K562 (cell line): Measurements from ENCODE around the gene TRIP10. TPM values are rescaled to one million over a fixed set of nuclear protein-coding genes. Genes with fewer than 3 reads are reported as not detected.

Experiments used
- ASH1L ChIP-seq: fragments of 450-650 bp; IDR thresholded peaks from 2 replicates; pipeline ENCODE4 v1.6.1; 2018; ENCODE audit warnings: borderline replicate concordance, mild to moderate bottlenecking, low read depth; ENCODE audit not compliant: partially characterized antibody
- CBFA2T3 ChIP-seq: fragments of 450-650 bp; IDR thresholded peaks from 2 replicates; pipeline ENCODE4 v1.6.1; 2017
- EP300 ChIP-seq: IDR thresholded peaks from 2 replicates; pipeline ENCODE4 v1.6.1; 2012; ENCODE audit warnings: low read length, improper control_type of control experiment
- FOXP1 ChIP-seq: sonication (generic); formaldehyde crosslinking; IDR thresholded peaks from 2 replicates; pipeline ENCODE4 v1.8.0; 2022; ENCODE audit warnings: mild to moderate bottlenecking, missing genetic modification reagents
- MEF2D ChIP-seq: conservative IDR thresholded peaks from 2 replicates; pipeline ENCODE4 v1.6.1; 2016; ENCODE audit warnings: low read depth, missing genetic modification characterization, missing compliant biosample characterization
- MTA1 ChIP-seq: fragments of 450-650 bp; IDR thresholded peaks from 2 replicates; pipeline ENCODE4 v1.6.1; 2017; ENCODE audit warnings: borderline replicate concordance
- MTA3 ChIP-seq: fragments of 450-650 bp; formaldehyde crosslinking; IDR thresholded peaks from 2 replicates; pipeline ENCODE4 v1.6.1; 2017; ENCODE audit warnings: mild to moderate bottlenecking, borderline replicate concordance
- NFE2 ChIP-seq: IDR thresholded peaks from 2 replicates; pipeline ENCODE4 v1.6.1; 2014; ENCODE audit warnings: antibody characterized with exemption, low read depth
- PCBP2 ChIP-seq: fragments of 200-400 bp; formaldehyde crosslinking; IDR thresholded peaks from 2 replicates; pipeline ENCODE4 v1.6.1; 2018; ENCODE audit warnings: low read length, low read depth, mild to moderate bottlenecking, moderate library complexity; ENCODE audit not compliant: poor library complexity, severe bottlenecking
- SIN3A ChIP-seq, 2 experiments: fragments of 150-350 bp in 1 of 2; IDR thresholded peaks; 2 replicates each; pipeline ENCODE4 v1.6.1; 2011 to 2016; ENCODE audit warnings: borderline replicate concordance in 2 of 2, low read depth in 2 of 2, low read length in 2 of 2, mild to moderate bottlenecking in 2 of 2, moderate library complexity in 2 of 2; ENCODE audit not compliant: control insufficient read depth in 1 of 2
- SPI1 ChIP-seq: IDR thresholded peaks from 2 replicates; pipeline ENCODE4 v1.6.1; 2011; ENCODE audit warnings: low read depth, low read length, control low read depth, borderline replicate concordance
- TCF3 ChIP-seq: sonication (generic); formaldehyde crosslinking; IDR thresholded peaks from 2 replicates; pipeline ENCODE4 v1.4.0; 2020; ENCODE audit warnings: mild to moderate bottlenecking, missing genetic modification reagents
- TEAD4 ChIP-seq, 2 experiments: sonication (generic) in 1 of 2; formaldehyde crosslinking in 1 of 2; IDR thresholded peaks; 2 replicates each; pipeline versions ENCODE4 v1.6.1 to v1.8.0; 2012 to 2022; ENCODE audit warnings: borderline replicate concordance in 1 of 2, inconsistent platforms in 1 of 2, low read length in 1 of 2, mild to moderate bottlenecking in 1 of 2, missing genetic modification reagents in 1 of 2
- TSC22D4 ChIP-seq: fragments of 450-650 bp; IDR thresholded peaks from 2 replicates; pipeline ENCODE4 v1.6.1; 2016; ENCODE audit warnings: missing genetic modification characterization, missing biosample characterization, control low read depth
- ZNF232 ChIP-seq: sonication (generic); formaldehyde crosslinking; IDR thresholded peaks from 2 replicates; pipeline ENCODE4 v1.8.0; 2022; ENCODE audit warnings: mild to moderate bottlenecking, missing genetic modification reagents
- ZNF764 ChIP-seq: fragments of 250-450 bp; sonication (Bioruptor Pico); IDR thresholded peaks from 2 replicates; pipeline ENCODE4 v1.4.0; 2020; ENCODE audit warnings: low read depth, mild to moderate bottlenecking, moderate library complexity
- polyA plus RNA-seq, 8 experiments: library from polyadenylated mRNA; depleted of rRNA in 4 of 8; stranded (reverse) in 5 of 8; unstranded in 3 of 8; fragments of >200 nt; fragmentation: Nextera tagmentation in 2 of 8; fragmentation: Illumina TruSeq in 1 of 8; extraction: Ambion mirVana in 2 of 8; extraction: Trizol in 1 of 8; gene quantifications; 2 replicates each; pipeline versions ENCODE4 v1.2.1 to v1.2.3, GENCODE V29; 2011 to 2014; ENCODE audit warnings: inconsistent platforms in 1 of 8, missing spikeins in 1 of 8
- total RNA-seq, 7 experiments: library from RNA; depleted of rRNA in 6 of 7; stranded (reverse); fragments of >200 nt in 6 of 7; fragmentation: Illumina TruSeq in 2 of 7; extraction: Trizol in 2 of 7; gene quantifications; 2 replicates each; pipeline versions ENCODE4 v1.2.1 to v1.2.3, GENCODE V29; 2011 to 2021; ENCODE audit warnings: low replicate concordance in 1 of 7
- TF ChIP-seq, protein P1 (sequence below): sonication (generic); formaldehyde crosslinking; IDR thresholded peaks from 2 replicates; pipeline ENCODE4 v1.8.1; 2023; ENCODE audit warnings: mild to moderate bottlenecking, missing genetic modification reagents
- TF ChIP-seq, protein P2 (sequence below): IDR thresholded peaks from 2 replicates; pipeline ENCODE4 v1.6.1; 2014; ENCODE audit warnings: antibody characterized with exemption
- TF ChIP-seq, protein P3 (sequence below), 2 experiments: fragments of 450-650 bp; IDR thresholded peaks; 2 replicates each; pipeline ENCODE4 v1.6.1; 2018; ENCODE audit warnings: mild to moderate bottlenecking in 2 of 2, low read depth in 1 of 2; ENCODE audit not compliant: partially characterized antibody in 2 of 2
- TF ChIP-seq, protein P4 (sequence below): fragments of 450-650 bp; IDR thresholded peaks from 2 replicates; pipeline ENCODE4 v1.6.1; 2016; ENCODE audit warnings: missing biosample characterization, missing genetic modification characterization

The TRIP10 gene
- total and polyA plus RNA-seq, 9 of the 15 experiments (the other 6 are each of a cell fraction or from before 2014, with no cell fraction given): 1.2 to 66.8 (median 36.1) TPM

DNA sequence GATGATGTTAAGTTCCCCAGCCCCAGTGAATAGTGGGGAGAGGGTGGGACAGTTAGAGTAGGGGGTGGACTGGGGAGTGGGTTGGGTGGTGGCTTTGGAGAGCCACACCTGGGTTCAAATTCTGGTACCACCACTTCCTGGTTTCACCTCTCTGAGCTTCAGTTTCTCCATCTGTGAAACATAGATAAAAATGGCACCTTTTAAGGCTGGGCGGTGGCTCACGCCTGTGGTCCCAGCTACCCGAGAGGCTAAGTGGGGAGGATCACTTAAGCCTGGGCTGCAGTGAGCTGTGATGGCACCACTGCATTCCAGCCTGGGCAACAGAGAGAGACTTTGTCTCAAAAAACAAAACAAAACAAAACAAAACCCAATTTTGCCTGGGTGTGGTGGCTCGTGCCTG is 38.9 kb downstream of the TRIP10 start (continued):
- TF ChIP-seq, protein P1, sequence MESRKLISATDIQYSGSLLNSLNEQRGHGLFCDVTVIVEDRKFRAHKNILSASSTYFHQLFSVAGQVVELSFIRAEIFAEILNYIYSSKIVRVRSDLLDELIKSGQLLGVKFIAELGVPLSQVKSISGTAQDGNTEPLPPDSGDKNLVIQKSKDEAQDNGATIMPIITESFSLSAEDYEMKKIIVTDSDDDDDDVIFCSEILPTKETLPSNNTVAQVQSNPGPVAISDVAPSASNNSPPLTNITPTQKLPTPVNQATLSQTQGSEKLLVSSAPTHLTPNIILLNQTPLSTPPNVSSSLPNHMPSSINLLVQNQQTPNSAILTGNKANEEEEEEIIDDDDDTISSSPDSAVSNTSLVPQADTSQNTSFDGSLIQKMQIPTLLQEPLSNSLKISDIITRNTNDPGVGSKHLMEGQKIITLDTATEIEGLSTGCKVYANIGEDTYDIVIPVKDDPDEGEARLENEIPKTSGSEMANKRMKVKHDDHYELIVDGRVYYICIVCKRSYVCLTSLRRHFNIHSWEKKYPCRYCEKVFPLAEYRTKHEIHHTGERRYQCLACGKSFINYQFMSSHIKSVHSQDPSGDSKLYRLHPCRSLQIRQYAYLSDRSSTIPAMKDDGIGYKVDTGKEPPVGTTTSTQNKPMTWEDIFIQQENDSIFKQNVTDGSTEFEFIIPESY: no peak
- no peak for TF ChIP-seq ZNF764 (CRISPR knock-in tag)
- no peak for TF ChIP-seq ZNF232 (CRISPR knock-in tag)
- peak; percentile 22; the same call in 1 of the 2 replicates for TF ChIP-seq TCF3 (CRISPR knock-in tag)
- 0 out of 2 replicates have a peak, but pooled peaks have one; percentile 24 for TF ChIP-seq SPI1
- TF ChIP-seq TSC22D4: no peak
- TF ChIP-seq MTA3: no peak
- no peak for TF ChIP-seq MEF2D (tag)
- TF ChIP-seq, protein P2, sequence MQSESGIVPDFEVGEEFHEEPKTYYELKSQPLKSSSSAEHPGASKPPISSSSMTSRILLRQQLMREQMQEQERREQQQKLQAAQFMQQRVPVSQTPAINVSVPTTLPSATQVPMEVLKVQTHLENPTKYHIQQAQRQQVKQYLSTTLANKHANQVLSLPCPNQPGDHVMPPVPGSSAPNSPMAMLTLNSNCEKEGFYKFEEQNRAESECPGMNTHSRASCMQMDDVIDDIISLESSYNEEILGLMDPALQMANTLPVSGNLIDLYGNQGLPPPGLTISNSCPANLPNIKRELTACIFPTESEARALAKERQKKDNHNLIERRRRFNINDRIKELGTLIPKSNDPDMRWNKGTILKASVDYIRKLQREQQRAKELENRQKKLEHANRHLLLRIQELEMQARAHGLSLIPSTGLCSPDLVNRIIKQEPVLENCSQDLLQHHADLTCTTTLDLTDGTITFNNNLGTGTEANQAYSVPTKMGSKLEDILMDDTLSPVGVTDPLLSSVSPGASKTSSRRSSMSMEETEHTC: no peak
- TF ChIP-seq, protein P3, sequence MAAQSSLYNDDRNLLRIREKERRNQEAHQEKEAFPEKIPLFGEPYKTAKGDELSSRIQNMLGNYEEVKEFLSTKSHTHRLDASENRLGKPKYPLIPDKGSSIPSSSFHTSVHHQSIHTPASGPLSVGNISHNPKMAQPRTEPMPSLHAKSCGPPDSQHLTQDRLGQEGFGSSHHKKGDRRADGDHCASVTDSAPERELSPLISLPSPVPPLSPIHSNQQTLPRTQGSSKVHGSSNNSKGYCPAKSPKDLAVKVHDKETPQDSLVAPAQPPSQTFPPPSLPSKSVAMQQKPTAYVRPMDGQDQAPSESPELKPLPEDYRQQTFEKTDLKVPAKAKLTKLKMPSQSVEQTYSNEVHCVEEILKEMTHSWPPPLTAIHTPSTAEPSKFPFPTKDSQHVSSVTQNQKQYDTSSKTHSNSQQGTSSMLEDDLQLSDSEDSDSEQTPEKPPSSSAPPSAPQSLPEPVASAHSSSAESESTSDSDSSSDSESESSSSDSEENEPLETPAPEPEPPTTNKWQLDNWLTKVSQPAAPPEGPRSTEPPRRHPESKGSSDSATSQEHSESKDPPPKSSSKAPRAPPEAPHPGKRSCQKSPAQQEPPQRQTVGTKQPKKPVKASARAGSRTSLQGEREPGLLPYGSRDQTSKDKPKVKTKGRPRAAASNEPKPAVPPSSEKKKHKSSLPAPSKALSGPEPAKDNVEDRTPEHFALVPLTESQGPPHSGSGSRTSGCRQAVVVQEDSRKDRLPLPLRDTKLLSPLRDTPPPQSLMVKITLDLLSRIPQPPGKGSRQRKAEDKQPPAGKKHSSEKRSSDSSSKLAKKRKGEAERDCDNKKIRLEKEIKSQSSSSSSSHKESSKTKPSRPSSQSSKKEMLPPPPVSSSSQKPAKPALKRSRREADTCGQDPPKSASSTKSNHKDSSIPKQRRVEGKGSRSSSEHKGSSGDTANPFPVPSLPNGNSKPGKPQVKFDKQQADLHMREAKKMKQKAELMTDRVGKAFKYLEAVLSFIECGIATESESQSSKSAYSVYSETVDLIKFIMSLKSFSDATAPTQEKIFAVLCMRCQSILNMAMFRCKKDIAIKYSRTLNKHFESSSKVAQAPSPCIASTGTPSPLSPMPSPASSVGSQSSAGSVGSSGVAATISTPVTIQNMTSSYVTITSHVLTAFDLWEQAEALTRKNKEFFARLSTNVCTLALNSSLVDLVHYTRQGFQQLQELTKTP (IDR thresholded peaks at IDR 0.05; ENCODE audit: low read depth in 1 of 2, partially characterized antibody in 2 of 2): no peak
- no peak for TF ChIP-seq MTA1
- TF ChIP-seq CBFA2T3: peak; percentile 46; the same call in 1 of the 2 replicates
- no peak for TF ChIP-seq EP300
- TF ChIP-seq ASH1L: no peak
- TF ChIP-seq PCBP2: no peak
- TF ChIP-seq FOXP1 (CRISPR knock-in tag): no peak
- peak; percentile 19; the same call in 1 of the 2 replicates for TF ChIP-seq TEAD4 (IDR thresholded peaks at IDR 0.05; ENCODE audit: low read length)
- no peak for TF ChIP-seq TEAD4 (CRISPR knock-in tag; IDR thresholded peaks at IDR 0.05; ENCODE audit: borderline replicate concordance)
- TF ChIP-seq, protein P4, sequence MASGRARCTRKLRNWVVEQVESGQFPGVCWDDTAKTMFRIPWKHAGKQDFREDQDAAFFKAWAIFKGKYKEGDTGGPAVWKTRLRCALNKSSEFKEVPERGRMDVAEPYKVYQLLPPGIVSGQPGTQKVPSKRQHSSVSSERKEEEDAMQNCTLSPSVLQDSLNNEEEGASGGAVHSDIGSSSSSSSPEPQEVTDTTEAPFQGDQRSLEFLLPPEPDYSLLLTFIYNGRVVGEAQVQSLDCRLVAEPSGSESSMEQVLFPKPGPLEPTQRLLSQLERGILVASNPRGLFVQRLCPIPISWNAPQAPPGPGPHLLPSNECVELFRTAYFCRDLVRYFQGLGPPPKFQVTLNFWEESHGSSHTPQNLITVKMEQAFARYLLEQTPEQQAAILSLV (tag): no peak
- TF ChIP-seq SIN3A (IDR thresholded peaks at IDR 0.05; ENCODE audit: borderline replicate concordance in 2 of 2, control insufficient read depth in 1 of 2, low read depth in 2 of 2, low read length in 2 of 2): no peak
- TF ChIP-seq NFE2: no peak
